Frontal cortex (tissue), 4 donors: ENCODE data around the gene ATP10A. TPM values are rescaled to one million over a fixed set of nuclear protein-coding genes. Genes with fewer than 3 reads are reported as not detected.

Source experiments
- DNase-seq, 2 donors: peaks; one replicate each; pipeline ENCODE4 v3.0.0; 2012; ENCODE audit warnings: low spot score in 2 of 2
- FAIRE-seq: peaks from 2 replicates; lab custom pipeline; 2012; peaks lifted over from hg19 to GRCh38; lab: Jason Lieb, UNC
- total RNA-seq: library from RNA; depleted of rRNA; stranded (reverse); fragments of >200 nt; gene quantifications from one replicate; pipeline ENCODE4 v1.2.3, GENCODE V29; 2014
- donor health status: control.
- donor health status: control.
- donor health status: control.

ATP10A gene
- total RNA-seq, 1 donor from 2014 or later = 0.82 TPM

DNA sequence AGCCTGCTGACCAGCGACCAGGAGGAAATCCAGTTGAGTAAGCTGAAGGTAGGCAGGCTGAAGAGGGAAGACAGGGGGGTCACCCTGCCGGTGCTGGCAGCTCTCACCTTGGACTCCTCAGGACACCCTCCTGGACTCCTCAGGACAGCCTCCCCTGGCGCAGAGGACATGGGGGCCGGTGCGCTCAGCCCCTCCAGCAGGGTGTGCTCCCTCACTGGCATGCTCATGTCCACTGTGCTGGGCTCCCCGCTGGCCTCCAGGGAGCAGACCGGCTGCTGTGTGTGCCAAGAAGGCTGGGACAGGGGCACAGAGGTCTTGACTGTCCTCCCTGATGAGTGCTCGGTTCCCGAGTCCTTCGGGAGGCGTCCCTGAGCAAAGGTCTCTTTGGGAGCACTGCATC lies 183.6 kb downstream of the ATP10A start:
- DNase-seq = no peak
- no peak for FAIRE-seq

GRCh38 chr15:25678500-25678855 lies 184.6 kb downstream of the ATP10A start:
- no peak for DNase-seq
- no peak for FAIRE-seq

DNA sequence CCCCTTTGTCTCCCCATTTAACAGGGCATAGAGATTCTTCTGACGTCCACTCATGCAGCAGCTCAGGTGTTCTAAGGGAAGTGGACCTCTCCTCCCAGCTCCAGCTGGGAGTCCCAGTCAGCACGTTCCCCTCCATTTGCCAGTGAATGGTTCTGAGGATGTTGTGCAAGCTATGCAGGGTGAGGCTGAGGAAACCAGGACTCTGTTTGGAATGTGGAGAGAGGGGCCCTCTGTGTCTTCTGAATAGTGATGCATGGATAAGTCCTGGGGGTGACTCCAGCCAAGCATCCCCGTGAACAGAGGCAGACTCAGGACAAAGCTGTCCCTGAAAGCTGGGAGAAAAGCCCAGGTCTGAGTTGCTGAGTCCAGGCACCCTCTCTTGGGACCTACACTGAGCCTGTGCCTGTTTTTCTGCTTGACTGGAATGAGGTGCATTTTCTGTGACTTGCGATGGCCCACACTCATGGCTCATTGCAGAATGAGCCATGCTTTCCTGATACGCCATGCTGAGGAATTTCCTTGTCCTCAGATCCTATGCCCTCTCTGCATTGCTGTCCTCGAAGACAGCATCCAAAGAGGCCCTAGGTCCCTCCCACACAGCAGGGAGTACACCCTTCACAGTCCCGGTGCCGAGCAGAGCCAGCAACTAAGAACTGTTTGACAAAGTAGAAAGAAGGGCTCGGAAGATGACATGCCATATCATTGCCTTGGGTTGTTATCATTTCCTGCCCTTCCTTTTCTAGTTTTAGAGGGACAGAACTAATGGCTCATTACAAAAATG lies 185.2 kb downstream of the ATP10A start:
- FAIRE-seq (no peak), DNase-seq (no peak)

- DNase-seq = no peak
- no peak for FAIRE-seq
Observed at GRCh38 chr15:25676070-25676469, 187.1 kb downstream of the ATP10A start.

GRCh38 chr15:25675396-25675795 lies 187.7 kb downstream of the ATP10A start:
- FAIRE-seq = no peak
- no peak for DNase-seq

DNA sequence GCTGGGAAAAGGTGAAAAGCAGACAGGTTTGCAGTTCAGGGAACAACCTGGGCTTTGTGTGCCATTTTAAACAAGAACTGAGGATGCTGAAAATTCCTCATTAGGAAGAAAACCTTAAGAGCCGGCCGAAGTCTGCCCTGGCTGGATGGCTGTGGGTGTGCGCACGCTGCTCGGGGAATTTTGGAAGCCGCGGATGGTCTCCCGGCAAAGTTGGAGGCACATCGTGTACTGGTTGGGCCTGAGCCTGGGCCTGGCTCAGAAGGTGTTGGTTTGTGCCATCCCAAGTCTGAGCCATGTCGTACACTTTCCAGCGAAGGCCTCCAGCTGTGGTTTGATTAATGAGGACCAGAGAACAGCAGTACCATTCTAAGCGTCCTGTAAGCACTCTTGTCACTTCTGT lies 188.2 kb downstream of the ATP10A start:
- FAIRE-seq (no peak), DNase-seq (peak in 1 of 2 donors; percentile 12)

DNA sequence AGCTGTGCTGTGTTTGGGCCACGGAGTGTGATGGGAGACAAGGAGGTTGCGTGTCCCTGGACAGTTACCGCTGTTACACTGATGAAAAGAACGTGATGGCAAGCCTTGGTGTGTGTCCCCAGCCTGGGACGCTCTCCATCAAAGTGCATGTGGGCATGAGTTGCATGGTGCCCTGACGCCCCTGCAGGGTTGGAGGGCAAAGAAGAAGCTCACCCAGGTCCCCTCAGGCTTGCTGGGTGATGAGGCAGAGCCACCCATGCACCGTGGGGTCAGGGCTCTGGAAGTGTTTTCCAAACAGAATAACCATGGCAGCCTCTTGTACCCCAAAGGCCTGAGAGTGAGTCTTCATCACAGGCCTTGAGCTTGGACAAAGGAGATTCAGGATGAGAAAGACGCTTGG lies 189.2 kb downstream of the ATP10A start:
- no peak for DNase-seq
- FAIRE-seq = no peak

- no peak for FAIRE-seq
- DNase-seq = no peak
Observed at GRCh38 chr15:25673351-25673750, 189.8 kb downstream of the ATP10A start.

GRCh38 chr15:25671132-25671531 lies 192.0 kb downstream of the ATP10A start:
- DNase-seq (no peak), FAIRE-seq (no peak)

- FAIRE-seq (no peak), DNase-seq (no peak)
Observed at GRCh38 chr15:25670621-25671020, 192.5 kb downstream of the ATP10A start.

DNA sequence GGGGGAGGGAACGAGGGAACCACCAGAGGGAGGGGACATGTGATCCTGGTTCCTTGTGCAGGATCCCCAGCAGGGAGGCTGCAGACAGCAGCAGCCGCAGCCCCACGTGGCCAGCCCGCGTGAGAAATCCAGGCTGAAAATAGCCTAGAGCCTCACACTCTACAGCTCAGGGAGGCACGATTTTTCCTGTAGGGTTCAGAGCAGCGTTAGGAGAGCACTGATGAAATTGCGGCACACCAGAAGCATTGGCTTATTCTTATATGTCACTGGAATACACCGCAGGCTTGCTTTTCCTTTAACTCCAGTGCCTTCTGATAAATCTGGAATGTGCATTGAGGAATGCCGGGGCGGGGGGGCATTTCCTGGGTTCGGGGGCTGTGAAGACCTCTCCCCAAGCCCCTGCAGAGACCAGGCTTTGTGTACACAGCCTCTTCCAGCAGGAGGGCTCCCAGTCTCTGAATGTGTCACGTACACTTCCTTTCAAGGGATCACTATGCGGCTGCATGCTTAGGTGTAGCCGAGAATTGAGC lies 193.0 kb downstream of the ATP10A start:
- FAIRE-seq (no peak), DNase-seq (peak in 1 of 2 donors; percentile 59)

DNA sequence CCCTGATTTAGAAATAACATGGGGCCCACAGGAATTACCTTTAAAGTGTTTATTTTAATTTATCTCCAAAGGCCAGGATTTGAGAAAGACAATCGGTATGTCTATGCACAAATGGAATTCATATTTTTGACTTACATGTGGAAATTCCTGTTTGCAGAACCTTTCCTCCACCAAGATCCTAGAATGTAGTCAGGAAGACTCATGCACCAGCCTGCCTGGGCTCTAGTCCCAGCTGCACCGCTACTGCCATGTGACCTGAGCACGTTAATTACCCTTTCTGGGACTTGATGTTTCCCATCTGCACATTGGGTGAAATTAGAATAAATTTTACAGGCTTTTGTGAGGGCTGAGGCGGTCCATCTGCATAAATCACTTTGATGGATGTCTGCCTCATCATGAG lies 194.2 kb downstream of the ATP10A start:
- FAIRE-seq (no peak), DNase-seq (no peak)

DNA sequence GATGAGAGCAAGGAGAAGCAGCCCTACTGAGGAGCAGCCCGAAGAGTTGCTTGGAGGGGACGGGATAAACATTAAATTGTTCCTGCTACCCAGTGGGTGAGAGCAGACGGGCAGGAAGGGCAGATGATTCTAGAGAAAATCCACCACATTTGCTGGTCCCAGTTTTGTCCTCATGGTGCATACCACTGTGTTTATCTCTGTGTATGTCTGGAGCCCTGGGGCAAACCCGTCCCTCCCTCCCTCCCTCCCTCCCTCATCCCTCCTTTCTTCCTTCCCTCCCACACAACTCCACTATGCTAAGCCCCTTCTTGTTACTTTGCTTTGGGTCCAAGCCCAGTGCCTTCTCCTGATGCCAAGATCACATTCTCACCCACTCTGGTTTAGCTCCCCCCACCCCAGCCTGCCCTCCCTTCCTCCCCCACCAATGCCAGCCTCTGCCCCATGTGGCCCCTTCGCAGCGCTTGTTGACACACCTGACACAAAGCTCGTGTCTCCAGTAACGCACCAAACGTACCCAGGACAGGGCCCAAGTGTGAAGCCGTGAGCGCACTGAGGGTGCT lies 194.8 kb downstream of the ATP10A start:
- DNase-seq (no peak), FAIRE-seq (no peak)

DNA sequence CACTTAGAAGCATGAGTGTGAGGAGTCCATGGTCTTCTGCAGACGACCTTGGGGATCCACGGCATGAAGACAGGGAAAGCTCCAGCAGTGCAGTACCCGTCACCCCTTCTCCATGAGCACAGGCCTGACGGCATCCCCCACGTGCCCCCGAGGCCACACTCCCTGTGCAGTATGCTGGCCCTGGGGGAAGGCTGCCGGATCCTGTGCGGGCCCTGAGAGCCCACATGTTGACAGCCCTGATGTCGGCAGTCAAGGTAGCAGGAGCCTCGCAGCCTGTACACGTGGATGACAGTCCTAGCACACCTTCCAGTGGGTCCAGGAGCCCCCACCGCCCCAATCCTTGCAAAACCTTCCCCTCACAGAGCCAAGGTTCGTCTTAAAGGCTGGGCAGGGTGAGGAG lies 195.3 kb downstream of the ATP10A start:
- DNase-seq (no peak), FAIRE-seq (no peak)

GRCh38 chr15:25665913-25666312 lies 197.2 kb downstream of the ATP10A start:
- FAIRE-seq = no peak
- no peak for DNase-seq

DNA sequence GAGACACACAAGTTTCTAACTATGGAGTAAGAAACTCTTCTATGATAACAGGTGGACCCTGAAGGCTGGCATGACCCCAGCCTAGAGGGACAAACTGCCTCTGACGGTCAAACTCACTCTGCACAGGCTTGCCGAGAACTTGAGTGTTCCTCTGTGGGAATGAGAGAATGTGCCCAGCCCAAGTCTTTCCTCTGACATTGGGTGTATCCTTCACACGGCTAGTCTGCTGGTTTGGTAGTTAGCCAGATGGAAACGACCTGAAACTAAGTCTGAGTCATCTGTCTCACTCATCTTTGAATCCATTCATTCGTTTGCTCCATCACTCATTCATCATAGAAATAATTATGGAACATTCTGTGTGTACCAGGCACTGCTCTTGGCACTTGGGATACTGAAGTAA lies 198.4 kb downstream of the ATP10A start:
- DNase-seq (no peak), FAIRE-seq (no peak)

- FAIRE-seq = no peak
- no peak for DNase-seq
Observed at GRCh38 chr15:25663515-25663914, 199.6 kb downstream of the ATP10A start.

GRCh38 chr15:25661898-25662297 lies 201.2 kb downstream of the ATP10A start:
- no peak for FAIRE-seq
- DNase-seq = no peak

GRCh38 chr15:25659251-25659650 lies 203.9 kb downstream of the ATP10A start:
- DNase-seq = no peak
- FAIRE-seq = no peak

DNA sequence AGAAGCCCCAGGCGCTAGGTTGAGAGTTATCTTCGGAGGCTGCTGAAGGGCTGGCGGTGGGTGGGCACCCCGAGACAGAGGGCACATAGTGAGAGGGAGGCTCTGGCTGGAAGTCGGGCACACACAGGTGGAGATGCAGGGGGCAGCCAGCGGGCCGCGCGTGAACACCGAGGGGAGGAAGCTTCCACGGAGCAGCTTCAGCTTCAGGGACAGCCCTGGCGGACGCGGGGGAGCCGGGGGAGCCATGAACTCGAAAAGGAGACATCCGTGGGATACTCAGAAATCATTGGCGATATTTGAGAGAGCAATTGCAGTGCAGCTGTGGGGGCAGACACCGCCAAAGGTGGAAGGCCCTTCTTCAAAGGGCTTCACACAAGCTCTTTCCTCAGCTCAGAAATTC lies 204.6 kb downstream of the ATP10A start:
- FAIRE-seq = no peak
- DNase-seq = no peak

DNA sequence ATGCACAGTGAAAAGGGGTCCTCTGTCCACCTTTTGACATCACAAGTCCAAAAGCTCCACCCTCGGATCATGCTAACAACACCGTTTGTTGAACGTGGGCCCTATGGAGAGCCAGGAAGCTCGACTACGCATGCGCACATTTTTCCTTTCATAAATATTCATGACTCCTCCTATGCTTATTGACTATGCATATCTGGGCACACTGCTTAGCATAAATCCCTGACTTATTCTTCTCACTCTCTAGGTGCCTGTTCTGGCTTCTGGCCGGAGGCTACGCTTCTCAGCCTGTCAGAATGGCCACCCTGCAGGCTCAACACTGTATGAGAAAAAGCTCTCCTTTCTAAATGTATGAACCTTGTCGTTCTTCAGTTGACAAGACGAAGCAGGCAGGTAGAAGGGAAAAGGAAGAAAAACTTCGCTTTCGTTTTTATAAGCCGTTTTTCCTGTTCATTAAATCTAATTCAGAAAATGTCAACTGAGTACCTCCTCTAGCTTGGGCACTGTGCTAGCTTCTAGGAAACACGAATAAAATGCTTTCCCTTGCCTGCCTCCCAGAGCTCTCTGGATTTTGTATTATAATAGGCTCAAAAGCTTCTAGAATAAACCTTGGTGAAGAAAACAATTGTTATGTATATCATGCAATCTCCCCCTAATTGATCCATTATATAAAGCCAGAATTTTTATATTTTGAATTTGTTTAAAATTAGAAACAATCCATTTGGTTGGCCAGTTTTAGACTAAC lies 207.7 kb downstream of the ATP10A start:
- no peak for FAIRE-seq
- no peak for DNase-seq
